GM21367 (cell line): Measurements from ENCODE around the gene PPP2R2C.

Experiments used
- ATAC-seq: cut with Tn5 transposase; IDR thresholded peaks from one replicate; pipeline ENCODE4 v1.9.1; 2021; ENCODE audit not compliant: unreplicated experiment

PPP2R2C gene

GRCh38 chr4:6449746-6450369, 22.6 kb downstream of the PPP2R2C start:
- no peak for ATAC-seq

- ATAC-seq: no peak
Observed at GRCh38 chr4:6449335-6449734, 23.1 kb downstream of the PPP2R2C start.

GRCh38 chr4:6448476-6449170, 23.8 kb downstream of the PPP2R2C start:
- no peak for ATAC-seq

- no peak for ATAC-seq
Observed at GRCh38 chr4:6447672-6448171, 24.7 kb downstream of the PPP2R2C start.

GRCh38 chr4:6446538-6447451, 25.6 kb downstream of the PPP2R2C start:
- ATAC-seq: no peak

GRCh38 chr4:6446130-6446482, 26.3 kb downstream of the PPP2R2C start:
- no peak for ATAC-seq

- ATAC-seq: no peak
Observed at GRCh38 chr4:6445403-6446129, 26.8 kb downstream of the PPP2R2C start.

GRCh38 chr4:6444582-6444981, 27.8 kb downstream of the PPP2R2C start:
- no peak for ATAC-seq

GRCh38 chr4:6443035-6444023, 29.1 kb downstream of the PPP2R2C start:
- no peak for ATAC-seq

- ATAC-seq: no peak
Observed at GRCh38 chr4:6442555-6442954, 29.9 kb downstream of the PPP2R2C start.

GRCh38 chr4:6441758-6442157, 30.7 kb downstream of the PPP2R2C start:
- ATAC-seq: no peak

- no peak for ATAC-seq
Observed at GRCh38 chr4:6441202-6441582, 31.2 kb downstream of the PPP2R2C start.

- ATAC-seq: no peak
Observed at GRCh38 chr4:6440506-6441201, 31.8 kb downstream of the PPP2R2C start.

- ATAC-seq: no peak
Observed at GRCh38 chr4:6439120-6439762, 33.2 kb downstream of the PPP2R2C start.

GRCh38 chr4:6437826-6438238, 34.6 kb downstream of the PPP2R2C start:
- ATAC-seq: no peak

- no peak for ATAC-seq
Observed at GRCh38 chr4:6435010-6435409, 37.4 kb downstream of the PPP2R2C start.

- ATAC-seq: no peak
Observed at GRCh38 chr4:6430927-6431326, 41.5 kb downstream of the PPP2R2C start.

GRCh38 chr4:6427439-6428090, 44.8 kb downstream of the PPP2R2C start:
- no peak for ATAC-seq
